ENCODE results near the gene STK32C.

- TF ChIP-seq CTCF (IDR thresholded peaks at IDR 0.05; ENCODE audit: insufficient read depth, low read length) (no peak), GABPA (IDR thresholded peaks at IDR 0.05; ENCODE audit: low read depth) (no peak), REST (IDR thresholded peaks at IDR 0.05; ENCODE audit: insufficient replicate concordance, low read depth) (no peak), POLR2AphosphoS5 (IDR thresholded peaks at IDR 0.05; ENCODE audit: low read depth) (no peak), SPI1 (IDR thresholded peaks at IDR 0.05; ENCODE audit: borderline replicate concordance, low read depth) (no peak)
Measured at GRCh38 chr10:132240581-132240980, 67.2 kb downstream of the STK32C start.
